ENCODE data around the gene RTBDN.

GRCh38 chr19:12873891-12874745 lies 39.7 kb upstream of the RTBDN start:
- no peak for TF ChIP-seq SP1 (IDR thresholded peaks at IDR 0.05; ENCODE audit: low read depth)
- TF ChIP-seq CTCF (IDR thresholded peaks at IDR 0.05 in 2 of 3, conservative IDR thresholded peaks at IDR 0.05 in 1 of 3; ENCODE audit: borderline replicate concordance in 1 of 3, insufficient read depth in 1 of 3, low read depth in 2 of 3, low read length in 2 of 3): no peak
- no peak for TF ChIP-seq EZH2phosphoT487 (IDR thresholded peaks at IDR 0.05; ENCODE audit: borderline replicate concordance)
- TF ChIP-seq, protein P1, sequence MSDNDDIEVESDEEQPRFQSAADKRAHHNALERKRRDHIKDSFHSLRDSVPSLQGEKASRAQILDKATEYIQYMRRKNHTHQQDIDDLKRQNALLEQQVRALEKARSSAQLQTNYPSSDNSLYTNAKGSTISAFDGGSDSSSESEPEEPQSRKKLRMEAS (IDR thresholded peaks at IDR 0.05): no peak
- no peak for TF ChIP-seq ZFX (IDR thresholded peaks at IDR 0.05)
- TF ChIP-seq POLR2AphosphoS5 (IDR thresholded peaks at IDR 0.05; ENCODE audit: low read depth, low read length): 0 out of 2 replicates have a peak, but pooled peaks have one; percentile 4
- TF ChIP-seq, protein P2, sequence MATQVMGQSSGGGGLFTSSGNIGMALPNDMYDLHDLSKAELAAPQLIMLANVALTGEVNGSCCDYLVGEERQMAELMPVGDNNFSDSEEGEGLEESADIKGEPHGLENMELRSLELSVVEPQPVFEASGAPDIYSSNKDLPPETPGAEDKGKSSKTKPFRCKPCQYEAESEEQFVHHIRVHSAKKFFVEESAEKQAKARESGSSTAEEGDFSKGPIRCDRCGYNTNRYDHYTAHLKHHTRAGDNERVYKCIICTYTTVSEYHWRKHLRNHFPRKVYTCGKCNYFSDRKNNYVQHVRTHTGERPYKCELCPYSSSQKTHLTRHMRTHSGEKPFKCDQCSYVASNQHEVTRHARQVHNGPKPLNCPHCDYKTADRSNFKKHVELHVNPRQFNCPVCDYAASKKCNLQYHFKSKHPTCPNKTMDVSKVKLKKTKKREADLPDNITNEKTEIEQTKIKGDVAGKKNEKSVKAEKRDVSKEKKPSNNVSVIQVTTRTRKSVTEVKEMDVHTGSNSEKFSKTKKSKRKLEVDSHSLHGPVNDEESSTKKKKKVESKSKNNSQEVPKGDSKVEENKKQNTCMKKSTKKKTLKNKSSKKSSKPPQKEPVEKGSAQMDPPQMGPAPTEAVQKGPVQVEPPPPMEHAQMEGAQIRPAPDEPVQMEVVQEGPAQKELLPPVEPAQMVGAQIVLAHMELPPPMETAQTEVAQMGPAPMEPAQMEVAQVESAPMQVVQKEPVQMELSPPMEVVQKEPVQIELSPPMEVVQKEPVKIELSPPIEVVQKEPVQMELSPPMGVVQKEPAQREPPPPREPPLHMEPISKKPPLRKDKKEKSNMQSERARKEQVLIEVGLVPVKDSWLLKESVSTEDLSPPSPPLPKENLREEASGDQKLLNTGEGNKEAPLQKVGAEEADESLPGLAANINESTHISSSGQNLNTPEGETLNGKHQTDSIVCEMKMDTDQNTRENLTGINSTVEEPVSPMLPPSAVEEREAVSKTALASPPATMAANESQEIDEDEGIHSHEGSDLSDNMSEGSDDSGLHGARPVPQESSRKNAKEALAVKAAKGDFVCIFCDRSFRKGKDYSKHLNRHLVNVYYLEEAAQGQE (IDR thresholded peaks at IDR 0.05; ENCODE audit: low read depth): no peak
- no peak for TF ChIP-seq POLR2A (IDR thresholded peaks at IDR 0.05; ENCODE audit: borderline replicate concordance, extremely low read depth, insufficient read depth, insufficient read length)
- no peak for TF ChIP-seq ELF1 (IDR thresholded peaks at IDR 0.05; ENCODE audit: borderline replicate concordance, low read depth)

Measured in HCT116 (cell line).